Measurements from ENCODE around the gene ENO2.

DNA sequence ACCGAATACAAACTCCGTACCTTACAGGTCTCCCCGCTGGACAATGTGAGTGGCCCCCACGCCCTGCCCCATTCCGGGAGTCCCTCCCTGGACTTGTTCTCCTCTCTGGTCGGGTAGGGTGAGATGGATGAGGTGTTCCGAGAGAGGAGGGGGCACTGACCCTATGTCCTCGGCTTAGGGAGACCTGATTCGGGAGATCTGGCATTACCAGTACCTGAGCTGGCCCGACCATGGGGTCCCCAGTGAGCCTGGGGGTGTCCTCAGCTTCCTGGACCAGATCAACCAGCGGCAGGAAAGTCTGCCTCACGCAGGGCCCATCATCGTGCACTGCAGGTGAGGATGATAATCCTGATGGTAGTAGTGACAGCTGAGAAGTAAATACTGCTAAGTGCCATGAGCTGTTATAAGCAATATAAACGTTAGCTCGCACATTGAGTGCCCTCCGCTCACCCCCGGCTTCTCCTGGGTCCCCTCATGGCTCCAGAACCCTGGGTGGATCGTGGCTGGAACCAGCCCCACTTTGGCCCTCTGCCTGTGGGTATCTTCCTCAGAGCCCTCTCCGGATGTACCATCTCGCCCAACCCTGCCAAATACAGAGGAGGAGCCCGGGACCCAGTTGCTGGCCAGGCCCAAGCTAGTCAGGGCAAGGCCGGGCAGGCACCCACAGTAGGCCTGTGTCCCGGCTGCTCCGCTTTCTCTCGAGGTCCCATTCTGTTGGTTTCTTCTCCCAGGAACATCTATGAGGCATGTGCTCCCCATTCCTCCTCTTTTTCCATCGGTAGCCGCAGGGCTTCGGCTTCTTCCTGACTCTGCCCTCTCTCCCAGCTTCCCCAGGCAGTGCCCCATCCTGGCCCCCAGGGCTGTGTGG lies 43.6 kb downstream of the ENO2 start:
- TF ChIP-seq, protein P1, sequence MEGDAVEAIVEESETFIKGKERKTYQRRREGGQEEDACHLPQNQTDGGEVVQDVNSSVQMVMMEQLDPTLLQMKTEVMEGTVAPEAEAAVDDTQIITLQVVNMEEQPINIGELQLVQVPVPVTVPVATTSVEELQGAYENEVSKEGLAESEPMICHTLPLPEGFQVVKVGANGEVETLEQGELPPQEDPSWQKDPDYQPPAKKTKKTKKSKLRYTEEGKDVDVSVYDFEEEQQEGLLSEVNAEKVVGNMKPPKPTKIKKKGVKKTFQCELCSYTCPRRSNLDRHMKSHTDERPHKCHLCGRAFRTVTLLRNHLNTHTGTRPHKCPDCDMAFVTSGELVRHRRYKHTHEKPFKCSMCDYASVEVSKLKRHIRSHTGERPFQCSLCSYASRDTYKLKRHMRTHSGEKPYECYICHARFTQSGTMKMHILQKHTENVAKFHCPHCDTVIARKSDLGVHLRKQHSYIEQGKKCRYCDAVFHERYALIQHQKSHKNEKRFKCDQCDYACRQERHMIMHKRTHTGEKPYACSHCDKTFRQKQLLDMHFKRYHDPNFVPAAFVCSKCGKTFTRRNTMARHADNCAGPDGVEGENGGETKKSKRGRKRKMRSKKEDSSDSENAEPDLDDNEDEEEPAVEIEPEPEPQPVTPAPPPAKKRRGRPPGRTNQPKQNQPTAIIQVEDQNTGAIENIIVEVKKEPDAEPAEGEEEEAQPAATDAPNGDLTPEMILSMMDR (IDR thresholded peaks at IDR 0.05) = no peak
- TF ChIP-seq POLR2A (IDR thresholded peaks at IDR 0.05) = no peak
